Lung (tissue), 12 donors: ENCODE measurements around the gene LIX1L. TPM values are rescaled to one million over a fixed set of nuclear protein-coding genes. Genes with fewer than 3 reads are reported as not detected.
A peak's percentile ranks its signal among the peaks of the same experiment; 100 is the strongest.

Experiments
- ATAC-seq: fragments of 200-7000 bp; cut with Tn5 transposase; one replicate; pipeline ENCODE4 v1.9.1; 2020; ENCODE audit warnings: moderate number of reproducible peaks; ENCODE audit not compliant: insufficient read depth, low FRiP score
- DNase-seq, 3 donors: peaks; one replicate each; pipeline ENCODE4 v3.0.0-alpha.2; 2013 to 2017
- H3K27ac ChIP-seq, 2 donors: one replicate each; pipeline ENCODE4 v1.5.1; 2013; ENCODE audit warnings: mild to moderate bottlenecking in 2 of 2, moderate library complexity in 2 of 2, control low read depth in 1 of 2, inconsistent platforms in 1 of 2, low read depth in 1 of 2, low read length in 1 of 2
- H3K27me3 ChIP-seq, 3 donors: one replicate each; pipeline ENCODE4 v1.5.1; 2013; ENCODE audit warnings: low read length in 2 of 3; ENCODE audit not compliant: control insufficient read depth in 3 of 3, insufficient read depth in 3 of 3
- H3K36me3 ChIP-seq, 4 donors: one replicate each; pipeline ENCODE4 v1.5.1; 2013; ENCODE audit warnings: low read length in 4 of 4, mild to moderate bottlenecking in 1 of 4, moderate library complexity in 1 of 4; ENCODE audit not compliant: control insufficient read depth in 4 of 4, insufficient read depth in 4 of 4
- H3K4me1 ChIP-seq, 5 donors: one replicate each; pipeline ENCODE4 v1.5.1; 2013; ENCODE audit warnings: low read length in 5 of 5, mild to moderate bottlenecking in 2 of 5, moderate library complexity in 1 of 5; ENCODE audit not compliant: control insufficient read depth in 5 of 5, insufficient read depth in 5 of 5
- H3K4me3 ChIP-seq: one replicate; pipeline ENCODE4 v1.5.1; 2013; ENCODE audit warnings: mild to moderate bottlenecking, control low read depth, moderate library complexity
- H3K9ac ChIP-seq, 2 donors: one replicate each; pipeline ENCODE4 v1.5.1; 2013; ENCODE audit warnings: low read length in 2 of 2, control low read depth in 1 of 2; ENCODE audit not compliant: insufficient read depth in 1 of 2
- H3K9me3 ChIP-seq, 4 donors: one replicate each; pipeline ENCODE4 v1.5.1; 2013; ENCODE audit warnings: low read length in 3 of 4, mild to moderate bottlenecking in 1 of 4, moderate library complexity in 1 of 4; ENCODE audit not compliant: control insufficient read depth in 4 of 4, insufficient read depth in 3 of 4
- WGBS, 2 donors: extraction: QIAGEN DNeasy Blood & Tissue Kit; methylation state at CpG; one replicate each; pipeline ENCODE4 v1.1.7; 2013; 5-methylcytosine and 5-hydroxymethylcytosine counted together
- polyA plus RNA-seq, 2 donors: library from polyadenylated mRNA; stranded (reverse); fragments of 200-250 nt; gene quantifications; one replicate each; pipeline ENCODE4 v1.2.1, GENCODE V29; 2013
- total RNA-seq, 2 donors: library from RNA; depleted of rRNA in 1 of 2; stranded (reverse); fragments of >200 nt in 1 of 2; gene quantifications; one replicate each; pipeline ENCODE4 v1.2.1, GENCODE V29; 2014 to 2021
- TF ChIP-seq, protein P1 (sequence below): IDR thresholded peaks from 2 replicates; pipeline ENCODE4 v1.5.1; 2012; ENCODE audit warnings: mild to moderate bottlenecking; ENCODE audit errors: control extremely low read depth, extremely low read depth
- donor health status: control.
- donor health status: control.
- donor health status: Bipolar disorder and iron deficiency.
- donor health status: healthy.
- donor health status: DM: yes; HTN: yes; CAD: no.

The LIX1L gene
- total and polyA plus RNA-seq, 4 donors: 7.0 to 30.9 (median 18.9) TPM

DNA sequence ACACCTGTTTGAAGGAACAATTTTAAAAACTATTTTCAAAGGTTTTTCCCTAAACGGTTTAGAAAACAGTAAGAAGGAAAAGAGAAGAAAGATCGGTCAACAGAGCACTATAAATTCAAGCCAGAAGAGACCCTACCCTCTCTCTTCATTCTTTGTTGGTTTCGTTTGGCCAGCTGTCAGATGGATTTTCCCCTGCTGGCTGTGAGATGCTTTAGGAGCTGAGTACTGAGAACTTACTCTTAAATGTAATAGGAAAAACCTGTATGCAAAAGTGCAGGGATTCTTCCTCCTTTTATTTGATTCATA lies 39.9 kb upstream of the LIX1L start:
- Histone ChIP-seq H3K27ac (peak overlapping the region; percentile 85 to 93), H3K27me3 (no peaks in the 10 kb centered on the region), H3K4me3 (no peak overlapping the region), H3K36me3 (peaks cover 14 to 34% (median 18%) of the 10 kb centered on the region in 4 donors), H3K9me3 (peaks cover 0 to 2% (median 0%) of the 10 kb centered on the region in 4 donors), H3K9ac (peak overlapping the region in 1 of 2 donors; percentile 89), H3K4me1 (peaks cover 7 to 46% (median 21%) of the 10 kb centered on the region in 5 donors)
- WGBS, 2 donors: 4 to 8% methylated on average over 3 of the region's 3 CpGs
- ATAC-seq: no peak
- peak in 2 of 3 donors; percentile 77 to 84 for DNase-seq
- TF ChIP-seq, protein P1, sequence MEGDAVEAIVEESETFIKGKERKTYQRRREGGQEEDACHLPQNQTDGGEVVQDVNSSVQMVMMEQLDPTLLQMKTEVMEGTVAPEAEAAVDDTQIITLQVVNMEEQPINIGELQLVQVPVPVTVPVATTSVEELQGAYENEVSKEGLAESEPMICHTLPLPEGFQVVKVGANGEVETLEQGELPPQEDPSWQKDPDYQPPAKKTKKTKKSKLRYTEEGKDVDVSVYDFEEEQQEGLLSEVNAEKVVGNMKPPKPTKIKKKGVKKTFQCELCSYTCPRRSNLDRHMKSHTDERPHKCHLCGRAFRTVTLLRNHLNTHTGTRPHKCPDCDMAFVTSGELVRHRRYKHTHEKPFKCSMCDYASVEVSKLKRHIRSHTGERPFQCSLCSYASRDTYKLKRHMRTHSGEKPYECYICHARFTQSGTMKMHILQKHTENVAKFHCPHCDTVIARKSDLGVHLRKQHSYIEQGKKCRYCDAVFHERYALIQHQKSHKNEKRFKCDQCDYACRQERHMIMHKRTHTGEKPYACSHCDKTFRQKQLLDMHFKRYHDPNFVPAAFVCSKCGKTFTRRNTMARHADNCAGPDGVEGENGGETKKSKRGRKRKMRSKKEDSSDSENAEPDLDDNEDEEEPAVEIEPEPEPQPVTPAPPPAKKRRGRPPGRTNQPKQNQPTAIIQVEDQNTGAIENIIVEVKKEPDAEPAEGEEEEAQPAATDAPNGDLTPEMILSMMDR: no peak

DNA sequence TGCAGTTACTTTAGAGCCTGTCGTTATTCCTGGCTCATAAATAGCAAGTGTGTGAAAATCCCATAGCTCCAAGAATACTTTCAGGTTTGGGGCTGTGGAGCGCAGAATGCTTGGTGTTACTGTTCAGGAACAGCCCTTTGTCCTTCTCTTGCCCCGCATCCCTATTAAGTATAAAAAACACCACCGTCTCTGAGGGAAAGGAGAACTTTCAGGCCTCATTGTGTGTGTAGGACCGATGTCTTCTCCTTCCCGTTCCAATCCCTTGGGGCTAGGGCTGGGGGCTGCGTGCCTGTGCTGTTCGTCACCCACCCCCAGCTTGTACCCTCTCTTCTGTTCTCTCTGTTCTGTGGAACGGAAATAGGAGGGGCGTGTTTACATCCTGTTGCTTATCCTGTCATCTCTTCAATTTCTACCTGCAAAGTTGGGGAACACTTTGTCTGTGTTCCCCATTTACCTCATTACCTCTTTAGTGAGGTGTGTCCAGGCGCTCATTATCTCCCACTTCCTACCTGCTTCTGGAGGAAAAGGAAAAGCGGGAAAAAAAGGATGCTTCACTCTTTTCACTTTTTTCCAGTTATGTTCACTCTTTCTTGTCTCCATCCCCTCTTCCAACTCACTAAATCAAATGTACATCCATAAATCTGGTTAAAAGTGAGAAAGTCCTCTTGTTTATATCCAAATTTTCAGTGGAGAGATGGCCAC lies 39.4 kb upstream of the LIX1L start:
- Histone ChIP-seq H3K9ac (peak overlapping the region; percentile 59 to 89), H3K27me3 (no peaks in the 10 kb centered on the region), H3K4me3 (peak overlapping the region; percentile 51), H3K9me3 (peaks cover 0 to 2% (median 0%) of the 10 kb centered on the region in 4 donors), H3K36me3 (peaks cover 14 to 39% (median 21%) of the 10 kb centered on the region in 4 donors), H3K4me1 (peaks cover 8 to 51% (median 21%) of the 10 kb centered on the region in 5 donors), H3K27ac (peak overlapping the region; percentile 93 to 98)
- no peak for ATAC-seq
- DNase-seq: peak in 2 of 3 donors; percentile 39 to 78
- 6 to 7% methylated on average over 12 of the region's 12 CpGs for WGBS, 2 donors
- TF ChIP-seq, protein P1: no peak

DNA sequence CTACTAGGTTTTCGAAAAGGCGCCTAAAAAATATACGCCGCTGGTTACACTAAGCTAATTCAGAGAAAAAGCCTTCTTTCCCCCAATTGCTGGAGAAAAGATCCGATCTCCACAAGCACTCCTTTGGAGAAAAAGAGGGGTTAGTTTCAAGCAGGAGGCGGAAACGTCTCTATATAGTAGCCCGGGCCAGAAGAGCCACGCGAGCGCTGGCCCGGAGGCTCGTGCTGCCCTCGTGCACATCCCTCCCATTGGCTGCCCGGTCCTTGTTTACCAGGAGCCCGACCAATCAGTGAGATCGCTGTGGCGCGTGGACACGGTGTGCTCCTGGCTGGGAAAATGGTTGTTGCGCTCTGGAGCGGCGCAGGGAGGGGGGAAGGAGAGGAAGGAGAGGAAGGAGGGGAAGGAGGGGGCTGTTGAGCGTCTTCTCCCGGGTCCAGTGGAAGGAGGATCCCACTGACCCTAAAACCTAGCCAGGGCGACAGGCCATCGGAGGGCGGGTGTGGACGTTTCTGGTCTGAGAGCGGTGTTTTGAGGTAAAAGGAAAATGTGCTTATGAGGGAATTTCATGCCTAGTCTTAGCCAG lies 38.7 kb upstream of the LIX1L start, which contains the start of gene TXNIP:
TSS of gene TXNIP (minus strand) at position 147 of the 583 bp plus-strand sequence. CDS start 313 bp downstream, outside the sequence.
- Histone ChIP-seq H3K4me3 (peak within 1 kb of the TSS; percentile 100), H3K9me3 (peaks cover 0 to 2% (median 0%) of the 10 kb centered on the region in 4 donors), H3K27me3 (no peaks in the 10 kb centered on the region), H3K4me1 (peaks cover 8 to 53% (median 21%) of the 10 kb centered on the region in 5 donors), H3K27ac (peak within 1 kb of the TSS; percentile 93 to 99), H3K9ac (peak within 1 kb of the TSS; percentile 89 to 100), H3K36me3 (peaks cover 14 to 43% (median 22%) of the 10 kb centered on the region in 4 donors)
- WGBS, 2 donors: 0% methylated on average over 30 of the region's 30 CpGs
- TF ChIP-seq, protein P1: no peak
- ATAC-seq (peak; percentile 93), DNase-seq (peak; percentile 99 to 100 (median 100))
